HG02885 (cell line): ENCODE measurements around the gene CDHR5.

Source experiments
- ATAC-seq: cut with Tn5 transposase; IDR thresholded peaks from one replicate; pipeline ENCODE4 v1.9.1; 2021; ENCODE audit warnings: mild to moderate bottlenecking; ENCODE audit not compliant: unreplicated experiment, poor library complexity

The CDHR5 gene

GRCh38 chr11:612201-612960 lies 12.4 kb downstream of the CDHR5 start:
- no peak for ATAC-seq

GRCh38 chr11:611001-611996 lies 13.5 kb downstream of the CDHR5 start:
- no peak for ATAC-seq

GRCh38 chr11:610146-610801 lies 14.5 kb downstream of the CDHR5 start:
- no peak for ATAC-seq

GRCh38 chr11:609341-609811 lies 15.4 kb downstream of the CDHR5 start:
- ATAC-seq: no peak

GRCh38 chr11:608791-609251 lies 15.9 kb downstream of the CDHR5 start:
- no peak for ATAC-seq

- no peak for ATAC-seq
These were observed 16.6 kb downstream of the CDHR5 start for GRCh38 chr11:607971-608659.

GRCh38 chr11:607020-607780 lies 17.6 kb downstream of the CDHR5 start:
- ATAC-seq: no peak

- no peak for ATAC-seq
These were observed 18.5 kb downstream of the CDHR5 start for GRCh38 chr11:606245-606644.

GRCh38 chr11:605286-606129 lies 19.2 kb downstream of the CDHR5 start:
- no peak for ATAC-seq

- no peak for ATAC-seq
These were observed 21.6 kb downstream of the CDHR5 start for GRCh38 chr11:603154-603553.

GRCh38 chr11:601573-602245 lies 23.0 kb downstream of the CDHR5 start:
- ATAC-seq: no peak

- no peak for ATAC-seq
These were observed 26.6 kb downstream of the CDHR5 start for GRCh38 chr11:598005-598680.

- ATAC-seq: no peak
These were observed 27.5 kb downstream of the CDHR5 start for GRCh38 chr11:597166-597725.

GRCh38 chr11:596374-596773 lies 28.4 kb downstream of the CDHR5 start:
- no peak for ATAC-seq

GRCh38 chr11:595400-595799 lies 29.4 kb downstream of the CDHR5 start:
- no peak for ATAC-seq

- no peak for ATAC-seq
These were observed 31.4 kb downstream of the CDHR5 start for GRCh38 chr11:593347-593746.

GRCh38 chr11:592918-593317 lies 31.8 kb downstream of the CDHR5 start:
- no peak for ATAC-seq
